Measurements from ENCODE around the gene C16orf92.

Gene C16orf92

GRCh38 chr16:30022887-30023286 is at the start of gene C16orf92:
Gene C16orf92, plus strand, starts transcription at chr16:30023198. Its CDS starts 143 bp downstream, at chr16:30023341.
- H3K4me3 Mint-ChIP-seq = no peak within 1 kb of the TSS
- H3K4me1 Mint-ChIP-seq = peaks cover 12% of the 10 kb centered on the region
- no peak within 1 kb of the TSS for H3K27ac Mint-ChIP-seq
- H3K27me3 Mint-ChIP-seq = peaks cover 84% of the 10 kb centered on the region
- DNase-seq = no peak
- CTCF ChIA-PET = interaction anchor here (1.3 to 2.2 kb wide), 4 partner anchors 9 to 322 kb away, joined by 4 to 13 read pairs (median 8); partner anchors contain the start of gene TLCD3B
- no peaks in the 10 kb centered on the region for H3K9me3 Mint-ChIP-seq
- H3K36me3 Mint-ChIP-seq = no peaks in the 10 kb centered on the region

DNA sequence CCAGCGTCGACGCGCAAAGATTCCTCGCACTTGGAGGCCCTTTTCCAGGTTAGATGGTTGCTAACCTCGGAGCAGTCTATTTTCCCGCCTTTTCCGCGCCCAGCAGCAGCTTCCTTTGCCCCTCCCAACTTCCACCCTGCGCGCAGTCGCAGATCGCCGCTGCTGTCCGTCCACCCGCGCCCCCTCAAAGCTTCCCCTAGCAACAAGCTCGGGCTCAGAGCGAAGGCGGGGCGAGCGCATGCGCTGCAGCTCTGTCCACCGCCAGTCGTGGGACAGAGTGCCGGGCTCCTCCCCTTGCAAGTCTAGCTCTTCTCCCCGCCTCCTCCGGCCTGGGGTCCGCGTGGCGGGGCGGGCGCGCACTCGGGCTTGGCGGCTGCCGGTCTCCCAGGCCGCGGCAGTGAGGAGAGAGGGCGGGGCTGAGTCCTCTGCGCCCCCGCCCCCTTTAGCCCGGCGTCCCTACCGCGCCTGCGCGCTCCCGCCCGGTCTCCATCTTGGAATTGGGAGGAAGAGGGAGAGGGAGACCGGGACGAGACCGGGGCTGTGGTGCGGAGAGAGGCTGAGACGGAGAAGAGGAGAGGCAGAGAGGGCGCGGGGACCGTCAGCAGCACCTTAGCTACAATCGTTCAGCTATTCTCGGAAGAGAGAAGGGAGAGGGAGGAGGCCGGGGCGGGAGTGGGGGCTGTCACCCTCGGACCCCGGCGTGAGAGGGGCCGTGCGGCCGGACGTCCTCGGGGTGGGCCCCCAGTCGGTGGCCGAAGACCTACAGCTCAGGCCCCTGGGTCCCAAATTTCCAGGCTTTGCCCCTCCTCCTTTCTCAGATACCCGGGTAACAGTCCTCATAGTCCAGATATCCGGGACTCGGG is 49.4 kb upstream of the C16orf92 start, which contains the start of gene TAOK2:
TAOK2 (plus strand) TSS at position 485 of the 863 bp plus-strand sequence. CDS start 3,905 bp downstream, outside the sequence.
- Mint-ChIP-seq H3K9me3 (no peaks in the 10 kb centered on the region), H3K27ac (peak within 1 kb of the TSS; percentile 91), H3K4me1 (peaks cover 38% of the 10 kb centered on the region), H3K4me3 (peak within 1 kb of the TSS; percentile 81), H3K27me3 (no peaks in the 10 kb centered on the region), H3K36me3 (peaks cover 35% of the 10 kb centered on the region)
- CTCF ChIA-PET = interaction anchor here (0.9 to 2.8 kb wide), 6 partner anchors 12 to 166 kb away, joined by 3 to 10 read pairs (median 4); partner anchors contain the start of genes PAGR1 and TMEM219
- peak; percentile 97 for DNase-seq

DNA sequence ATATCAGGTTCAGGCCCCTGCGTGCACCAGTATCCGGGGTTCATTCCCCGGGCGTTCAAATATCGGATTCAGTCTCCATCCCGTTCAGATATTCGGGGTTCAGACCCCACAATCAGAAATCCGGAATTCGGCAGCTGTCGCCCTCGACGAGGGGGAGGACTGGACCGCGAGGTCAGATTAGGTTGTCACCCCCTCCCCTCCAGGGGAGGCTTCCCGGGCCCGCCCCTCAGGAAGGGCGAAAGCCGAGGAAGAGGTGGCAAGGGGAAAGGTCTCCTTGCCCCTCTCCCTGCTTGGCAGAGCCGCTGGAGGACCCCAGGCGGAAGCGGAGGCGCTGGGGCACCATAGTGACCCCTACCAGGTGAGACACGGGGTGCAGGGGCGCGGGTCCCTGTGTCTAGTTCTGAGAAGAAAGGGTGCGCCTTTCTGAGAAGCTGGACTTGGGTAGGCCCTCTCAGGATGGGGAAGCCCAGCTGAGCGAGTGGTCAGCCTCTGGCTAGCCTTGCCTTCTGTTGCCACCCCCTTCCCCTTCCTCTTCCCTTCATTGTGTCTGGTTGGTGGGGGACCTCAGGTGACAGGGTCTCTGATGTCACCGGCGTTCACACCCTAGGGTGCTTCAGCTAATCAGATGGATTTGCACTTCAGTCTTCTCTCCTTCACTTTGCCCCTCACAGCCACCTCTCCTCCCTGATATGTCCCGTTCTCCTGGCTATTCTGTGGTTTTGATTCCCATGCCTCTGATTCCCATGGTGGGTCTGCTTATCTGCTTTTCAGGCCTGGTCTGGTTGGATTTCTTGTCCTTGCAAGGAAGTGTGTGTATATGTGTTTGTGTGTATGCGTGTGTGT is 48.5 kb upstream of the C16orf92 start:
- Mint-ChIP-seq H3K27ac (peak overlapping the region; percentile 80), H3K27me3 (no peaks in the 10 kb centered on the region), H3K4me3 (peak overlapping the region; percentile 81), H3K4me1 (peaks cover 38% of the 10 kb centered on the region), H3K36me3 (peaks cover 37% of the 10 kb centered on the region), H3K9me3 (no peaks in the 10 kb centered on the region)
- CTCF ChIA-PET = interaction anchor here (1.4 to 2.8 kb wide), 2 partner anchors 12 to 58 kb away, joined by 4 to 9 read pairs; partner anchors contain the start of gene TMEM219
- DNase-seq = peak; percentile 46

GRCh38 chr16:29975134-29975538 is 47.9 kb upstream of the C16orf92 start:
- Mint-ChIP-seq H3K4me3 (peak overlapping the region; percentile 81), H3K9me3 (no peaks in the 10 kb centered on the region), H3K36me3 (peaks cover 38% of the 10 kb centered on the region), H3K27ac (peak overlapping the region; percentile 40), H3K4me1 (peaks cover 38% of the 10 kb centered on the region), H3K27me3 (no peaks in the 10 kb centered on the region)
- CTCF ChIA-PET = interaction anchor here (1.8 to 2.8 kb wide), 2 partner anchors 13 to 30 kb away, joined by 6 to 9 read pairs; partner anchors contain the start of gene TMEM219
- no peak for DNase-seq

- Mint-ChIP-seq H3K27me3 (no peaks in the 10 kb centered on the region), H3K36me3 (peaks cover 44% of the 10 kb centered on the region), H3K27ac (peak overlapping the region; percentile 50), H3K9me3 (no peaks in the 10 kb centered on the region), H3K4me1 (peaks cover 38% of the 10 kb centered on the region), H3K4me3 (peak overlapping the region; percentile 81)
- no peak for DNase-seq
- CTCF ChIA-PET = interaction anchor here (1.8 kb wide), 1 partner anchor 29 kb away, joined by 6 read pairs; no protein-coding TSS in a partner anchor
Measured at GRCh38 chr16:29975811-29976511, 47.0 kb upstream of the C16orf92 start.

GRCh38 chr16:29977063-29977825 is 45.8 kb upstream of the C16orf92 start:
- CTCF ChIA-PET = interaction anchor here (1.8 kb wide), 1 partner anchor 28 kb away, joined by 6 read pairs; no protein-coding TSS in a partner anchor
- Mint-ChIP-seq H3K27me3 (no peaks in the 10 kb centered on the region), H3K27ac (no peak overlapping the region), H3K36me3 (peaks cover 43% of the 10 kb centered on the region), H3K4me3 (no peak overlapping the region), H3K4me1 (peaks cover 35% of the 10 kb centered on the region), H3K9me3 (no peaks in the 10 kb centered on the region)
- no peak for DNase-seq

- Mint-ChIP-seq H3K4me3 (no peak overlapping the region), H3K36me3 (peaks cover 46% of the 10 kb centered on the region), H3K27ac (no peak overlapping the region)
Measured at GRCh38 chr16:29978081-29978480, 44.9 kb upstream of the C16orf92 start.

DNA sequence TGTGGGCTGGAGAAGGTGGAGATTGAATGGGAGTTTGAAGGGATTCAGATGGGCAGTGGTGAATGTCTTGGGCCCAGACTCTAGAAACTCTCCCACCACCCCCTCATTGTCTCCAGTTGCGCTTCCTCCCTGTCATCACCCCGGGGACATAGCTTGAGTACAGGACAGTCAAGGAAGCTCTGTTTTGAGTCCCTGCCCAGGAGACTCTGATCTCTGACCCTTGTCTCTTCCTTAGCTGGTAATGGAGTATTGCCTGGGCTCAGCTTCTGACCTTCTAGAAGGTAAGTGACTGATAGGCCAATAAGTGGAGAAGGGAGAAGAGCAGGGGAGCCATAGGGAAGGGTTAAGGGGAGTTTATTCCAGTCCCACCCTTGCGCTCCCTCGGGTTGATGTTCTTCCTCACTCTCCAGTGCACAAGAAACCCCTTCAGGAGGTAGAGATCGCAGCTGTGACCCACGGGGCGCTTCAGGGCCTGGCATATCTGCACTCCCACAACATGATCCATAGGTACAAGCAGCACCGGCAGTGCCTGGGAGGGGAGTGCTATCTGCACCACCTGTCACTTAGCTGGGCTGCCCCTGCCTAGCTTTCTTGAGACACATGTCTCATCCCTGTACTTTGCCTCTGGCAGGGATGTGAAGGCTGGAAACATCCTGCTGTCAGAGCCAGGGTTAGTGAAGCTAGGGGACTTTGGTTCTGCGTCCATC is 44.3 kb upstream of the C16orf92 start:
- Mint-ChIP-seq H3K4me3 (no peak overlapping the region), H3K27me3 (no peaks in the 10 kb centered on the region), H3K27ac (no peak overlapping the region), H3K9me3 (no peaks in the 10 kb centered on the region), H3K36me3 (peaks cover 47% of the 10 kb centered on the region), H3K4me1 (peaks cover 27% of the 10 kb centered on the region)
- CTCF ChIA-PET = interaction anchor here (1.0 kb wide), 1 partner anchor 9 kb away, joined by 3 read pairs; no protein-coding TSS in a partner anchor
- no peak for DNase-seq

More at GRCh38 chr16:29978081-29978480, 44.9 kb upstream of the C16orf92 start:
- Mint-ChIP-seq H3K27me3 (no peaks in the 10 kb centered on the region), H3K4me1 (peaks cover 31% of the 10 kb centered on the region), H3K9me3 (no peaks in the 10 kb centered on the region)
- CTCF ChIA-PET = no interaction called here
- no peak for DNase-seq

DNA sequence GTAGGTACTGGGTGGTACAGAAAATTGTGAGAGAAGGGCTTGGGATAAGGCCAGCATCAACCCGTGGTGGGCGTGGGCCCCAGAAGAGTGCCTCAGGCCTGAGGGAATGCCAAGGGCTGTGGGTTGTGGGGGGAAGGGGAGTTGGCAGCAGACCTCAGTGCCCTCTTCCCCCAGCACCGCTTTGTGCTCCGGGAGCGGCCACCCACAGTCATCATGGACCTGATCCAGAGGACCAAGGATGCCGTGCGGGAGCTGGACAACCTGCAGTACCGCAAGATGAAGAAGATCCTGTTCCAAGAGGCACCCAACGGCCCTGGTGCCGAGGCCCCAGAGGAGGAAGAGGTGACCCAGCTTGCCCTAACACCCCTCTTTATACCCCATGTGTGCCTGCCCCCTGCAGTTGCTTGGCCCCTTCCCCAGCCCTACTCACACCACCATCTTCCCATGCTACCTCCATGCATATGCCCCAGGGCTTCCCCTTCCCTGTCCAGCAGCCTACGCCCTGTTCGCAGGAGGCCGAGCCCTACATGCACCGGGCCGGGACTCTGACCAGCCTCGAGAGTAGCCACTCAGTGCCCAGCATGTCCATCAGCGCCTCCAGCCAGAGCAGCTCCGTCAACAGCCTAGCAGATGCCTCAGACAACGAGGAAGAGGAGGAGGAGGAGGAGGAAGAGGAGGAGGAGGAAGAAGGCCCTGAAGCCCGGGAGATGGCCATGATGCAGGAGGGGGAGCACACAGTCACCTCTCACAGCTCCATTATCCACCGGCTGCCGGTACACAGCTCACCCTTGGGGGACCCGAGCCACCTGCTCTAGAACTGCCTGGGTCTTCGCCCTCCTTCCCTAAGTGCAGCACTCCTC is 40.2 kb upstream of the C16orf92 start:
- Mint-ChIP-seq H3K9me3 (no peaks in the 10 kb centered on the region), H3K36me3 (peaks cover 73% of the 10 kb centered on the region), H3K4me1 (no peaks in the 10 kb centered on the region), H3K27me3 (no peaks in the 10 kb centered on the region), H3K27ac (no peak overlapping the region), H3K4me3 (no peak overlapping the region)
- CTCF ChIA-PET = no interaction called here
- no peak for DNase-seq

DNA sequence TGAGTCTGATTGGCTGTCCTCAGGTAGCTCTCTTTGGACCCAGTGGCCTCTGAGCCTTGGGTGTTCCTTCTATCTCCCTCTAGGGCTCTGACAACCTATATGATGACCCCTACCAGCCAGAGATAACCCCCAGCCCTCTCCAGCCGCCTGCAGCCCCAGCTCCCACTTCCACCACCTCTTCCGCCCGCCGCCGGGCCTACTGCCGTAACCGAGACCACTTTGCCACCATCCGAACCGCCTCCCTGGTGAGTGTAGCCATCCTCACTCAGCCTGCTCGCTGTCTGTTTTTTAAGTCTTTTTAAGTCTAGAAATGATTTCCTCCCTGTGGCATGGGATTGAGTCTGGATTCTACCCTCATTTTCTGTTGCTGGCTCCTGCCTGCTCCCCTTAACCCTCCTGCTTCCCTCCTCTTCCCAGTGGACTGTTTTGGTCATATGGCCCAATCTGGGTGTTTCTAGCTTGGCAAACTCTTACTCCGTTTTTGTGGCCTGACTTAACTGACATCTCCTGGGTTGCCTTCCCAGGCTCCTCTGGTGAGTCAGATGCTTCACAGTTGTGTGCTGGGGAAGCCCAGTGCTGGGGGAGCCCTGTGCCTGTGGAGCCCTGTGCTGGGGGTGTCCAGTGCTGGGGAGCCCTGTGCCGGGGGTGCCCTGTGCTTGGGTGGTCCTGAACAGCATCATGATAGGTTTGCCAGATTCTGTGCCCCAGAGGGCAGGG is 39.4 kb upstream of the C16orf92 start:
- DNase-seq = no peak
- CTCF ChIA-PET = no interaction called here
- H3K27ac Mint-ChIP-seq = no peak overlapping the region
- H3K27me3 Mint-ChIP-seq = no peaks in the 10 kb centered on the region
- H3K36me3 Mint-ChIP-seq = peaks cover 71% of the 10 kb centered on the region
- no peaks in the 10 kb centered on the region for H3K4me1 Mint-ChIP-seq
- no peak overlapping the region for H3K4me3 Mint-ChIP-seq
- H3K9me3 Mint-ChIP-seq = no peaks in the 10 kb centered on the region

GRCh38 chr16:29984137-29984763 is 38.7 kb upstream of the C16orf92 start:
- Mint-ChIP-seq H3K4me3 (no peak overlapping the region), H3K36me3 (peaks cover 70% of the 10 kb centered on the region), H3K4me1 (no peaks in the 10 kb centered on the region), H3K27me3 (no peaks in the 10 kb centered on the region), H3K27ac (no peak overlapping the region), H3K9me3 (no peaks in the 10 kb centered on the region)
- CTCF ChIA-PET = no interaction called here
- DNase-seq = no peak
